ENCODE results near the gene MED9.

MED9 gene

GRCh38 chr17:17433000-17433703 lies 43.6 kb upstream of the MED9 start:
- H3K4me3 ChIP-seq (ENCODE audit: low read length), result no peak overlapping the region
- TF ChIP-seq EZH2phosphoT487 (IDR thresholded peaks at IDR 0.05; ENCODE audit: low read length), result no peak
- no peak overlapping the region for H3K4me2 ChIP-seq (ENCODE audit: low read depth, low read length)
- no peak overlapping the region for H2AFZ ChIP-seq (ENCODE audit: low read length)
- H3K79me2 ChIP-seq (ENCODE audit: low read length), result no peaks in the 10 kb centered on the region
- no peak overlapping the region for H3K27ac ChIP-seq (ENCODE audit: low read length)
- H3K9me2 ChIP-seq (replicated peaks; ENCODE audit: insufficient read depth, low read length), result no peaks in the 10 kb centered on the region
- H3K9me3 ChIP-seq (replicated peaks; ENCODE audit: insufficient read depth, low read length), result no peaks in the 10 kb centered on the region
- no peaks in the 10 kb centered on the region for H3F3A ChIP-seq (ENCODE audit: insufficient read depth, low read length)
- no peaks in the 10 kb centered on the region for H3K36me3 ChIP-seq (replicated peaks; ENCODE audit: insufficient read depth, low read length)
- no peaks in the 10 kb centered on the region for H4K20me1 ChIP-seq (ENCODE audit: insufficient read depth, low read length)
- H3K4me1 ChIP-seq (ENCODE audit: low read length), result no peaks in the 10 kb centered on the region
- H3K27me3 ChIP-seq (replicated peaks; ENCODE audit: insufficient read depth, low read length), result no peaks in the 10 kb centered on the region
- H3K9ac ChIP-seq (ENCODE audit: low read length), result no peak overlapping the region
- no peak for DNase-seq

DNA sequence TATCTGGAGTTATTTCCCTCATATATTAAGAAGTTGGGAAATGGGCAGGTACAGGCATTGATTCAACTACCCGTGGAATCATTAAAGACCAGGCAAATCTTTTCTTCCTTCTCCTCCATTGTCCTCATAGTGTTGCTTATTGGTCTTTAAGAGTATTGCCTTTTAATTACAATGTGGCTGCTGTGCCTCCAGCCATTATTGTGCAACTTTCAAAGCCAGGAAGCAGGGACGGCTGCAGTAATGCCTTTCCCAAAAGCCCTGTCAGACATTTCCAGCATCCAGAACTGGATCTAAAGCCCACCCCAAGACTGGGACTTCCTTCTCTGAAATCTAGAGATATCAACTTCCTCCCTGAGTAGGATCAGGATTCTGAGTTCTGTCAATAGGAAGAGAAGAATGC lies 42.3 kb upstream of the MED9 start:
- no peaks in the 10 kb centered on the region for H3K4me1 ChIP-seq (ENCODE audit: low read length)
- TF ChIP-seq EZH2 (optimal IDR thresholded peaks at IDR 0.05; ENCODE audit: low read depth, low read length) (no peak), EZH2phosphoT487 (IDR thresholded peaks at IDR 0.05; ENCODE audit: low read length) (no peak), CTCF (IDR thresholded peaks at IDR 0.05; ENCODE audit: low read length) (no peak)
- H3K27ac ChIP-seq (ENCODE audit: low read length), result no peak overlapping the region

GRCh38 chr17:17435323-17435722 lies 41.5 kb upstream of the MED9 start:
- TF ChIP-seq EZH2phosphoT487 (IDR thresholded peaks at IDR 0.05; ENCODE audit: low read length) (no peak), CTCF (IDR thresholded peaks at IDR 0.05; ENCODE audit: low read length) (no peak), EZH2 (optimal IDR thresholded peaks at IDR 0.05; ENCODE audit: low read depth, low read length) (no peak)
- no peak overlapping the region for H3K9ac ChIP-seq (ENCODE audit: low read length)
- no peaks in the 10 kb centered on the region for H4K20me1 ChIP-seq (ENCODE audit: insufficient read depth, low read length)
- H3K27me3 ChIP-seq (replicated peaks; ENCODE audit: insufficient read depth, low read length), result no peaks in the 10 kb centered on the region
- no peaks in the 10 kb centered on the region for H3K9me3 ChIP-seq (replicated peaks; ENCODE audit: insufficient read depth, low read length)
- no peak overlapping the region for H3K4me3 ChIP-seq (ENCODE audit: low read length)
- no peak overlapping the region for H3K4me2 ChIP-seq (ENCODE audit: low read depth, low read length)
- no peak for DNase-seq
- no peak overlapping the region for H2AFZ ChIP-seq (ENCODE audit: low read length)
- H3F3A ChIP-seq (ENCODE audit: insufficient read depth, low read length), result no peaks in the 10 kb centered on the region
- no peaks in the 10 kb centered on the region for H3K36me3 ChIP-seq (replicated peaks; ENCODE audit: insufficient read depth, low read length)
- no peaks in the 10 kb centered on the region for H3K79me2 ChIP-seq (ENCODE audit: low read length)
- no peaks in the 10 kb centered on the region for H3K4me1 ChIP-seq (ENCODE audit: low read length)
- H3K27ac ChIP-seq (ENCODE audit: low read length), result no peak overlapping the region
- no peaks in the 10 kb centered on the region for H3K9me2 ChIP-seq (replicated peaks; ENCODE audit: insufficient read depth, low read length)

More for the DNA sequence above, 42.3 kb upstream of the MED9 start:
- Histone ChIP-seq H3K79me2 (ENCODE audit: low read length) (no peaks in the 10 kb centered on the region), H3F3A (ENCODE audit: insufficient read depth, low read length) (no peaks in the 10 kb centered on the region), H3K4me2 (ENCODE audit: low read depth, low read length) (no peak overlapping the region), H3K36me3 (replicated peaks; ENCODE audit: insufficient read depth, low read length) (no peaks in the 10 kb centered on the region), H3K9me2 (replicated peaks; ENCODE audit: insufficient read depth, low read length) (no peaks in the 10 kb centered on the region), H3K4me3 (ENCODE audit: low read length) (no peak overlapping the region), H3K9me3 (replicated peaks; ENCODE audit: insufficient read depth, low read length) (no peaks in the 10 kb centered on the region), H2AFZ (ENCODE audit: low read length) (no peak overlapping the region), H3K9ac (ENCODE audit: low read length) (no peak overlapping the region), H3K27me3 (replicated peaks; ENCODE audit: insufficient read depth, low read length) (no peaks in the 10 kb centered on the region), H4K20me1 (ENCODE audit: insufficient read depth, low read length) (no peaks in the 10 kb centered on the region)
- DNase-seq, result no peak

- Histone ChIP-seq H3F3A (ENCODE audit: insufficient read depth, low read length) (no peaks in the 10 kb centered on the region), H4K20me1 (ENCODE audit: insufficient read depth, low read length) (no peaks in the 10 kb centered on the region), H2AFZ (ENCODE audit: low read length) (no peak overlapping the region), H3K4me3 (ENCODE audit: low read length) (no peak overlapping the region), H3K9me3 (replicated peaks; ENCODE audit: insufficient read depth, low read length) (no peaks in the 10 kb centered on the region), H3K27ac (ENCODE audit: low read length) (no peak overlapping the region), H3K4me2 (ENCODE audit: low read depth, low read length) (no peak overlapping the region), H3K36me3 (replicated peaks; ENCODE audit: insufficient read depth, low read length) (no peaks in the 10 kb centered on the region), H3K9ac (ENCODE audit: low read length) (no peak overlapping the region), H3K9me2 (replicated peaks; ENCODE audit: insufficient read depth, low read length) (no peaks in the 10 kb centered on the region), H3K27me3 (replicated peaks; ENCODE audit: insufficient read depth, low read length) (no peaks in the 10 kb centered on the region), H3K79me2 (ENCODE audit: low read length) (no peaks in the 10 kb centered on the region), H3K4me1 (ENCODE audit: low read length) (no peaks in the 10 kb centered on the region)
- no peak for DNase-seq
- TF ChIP-seq EZH2 (optimal IDR thresholded peaks at IDR 0.05; ENCODE audit: low read depth, low read length), result no peak
- TF ChIP-seq EZH2phosphoT487 (IDR thresholded peaks at IDR 0.05; ENCODE audit: low read length), result no peak
- TF ChIP-seq CTCF (IDR thresholded peaks at IDR 0.05; ENCODE audit: low read length), result no peak
These were observed 39.3 kb upstream of the MED9 start for GRCh38 chr17:17437461-17437860.
